GM12892 (cell line): ENCODE results near the gene SMYD3.

Source experiments
- POLR2A ChIP-seq: IDR thresholded peaks from 2 replicates; pipeline ENCODE4 v1.6.1; 2011; ENCODE audit warnings: low read depth, low read length, control low read depth
- POLR2AphosphoS5 ChIP-seq: IDR thresholded peaks from 2 replicates; pipeline ENCODE4 v1.6.1; 2011; ENCODE audit warnings: low read depth, low read length, control low read depth
- TAF1 ChIP-seq: IDR thresholded peaks from 2 replicates; pipeline ENCODE4 v1.6.1; 2011; ENCODE audit warnings: low read depth, mild to moderate bottlenecking, control low read depth, low read length, borderline replicate concordance

DNA sequence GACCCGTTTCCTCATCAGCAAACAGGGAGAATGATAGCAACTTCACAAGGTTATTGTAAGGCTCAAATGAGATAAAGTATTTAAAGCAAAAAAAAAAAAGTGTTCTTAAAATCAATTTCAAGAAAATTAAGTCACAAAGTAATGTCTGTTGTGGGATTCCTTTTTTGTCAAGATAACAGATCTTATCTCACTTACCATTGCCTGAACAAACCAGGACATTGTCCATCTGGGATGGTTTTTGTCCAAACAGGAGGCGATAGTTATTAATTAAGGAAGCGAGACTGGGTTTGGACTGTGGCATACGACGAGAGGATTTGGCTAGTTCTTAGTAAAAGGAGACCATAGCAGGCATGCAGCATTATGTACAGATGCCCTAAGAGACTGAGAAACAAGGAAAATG is 458.4 kb downstream of the SMYD3 start:
- TF ChIP-seq POLR2A = no peak
- no peak for TF ChIP-seq POLR2AphosphoS5
- TF ChIP-seq TAF1 = no peak
